8988T (cell line): ENCODE data around the gene TAF1C.
"Not testable (repeated sequence)": the region's sequence is repeated elsewhere in the genome, so short reads cannot be mapped to it uniquely, and the experiment has no call there.

Experiments
- DNase-seq: peaks from one replicate; pipeline ENCODE4 v3.0.0; 2011

TAF1C gene, protein sequence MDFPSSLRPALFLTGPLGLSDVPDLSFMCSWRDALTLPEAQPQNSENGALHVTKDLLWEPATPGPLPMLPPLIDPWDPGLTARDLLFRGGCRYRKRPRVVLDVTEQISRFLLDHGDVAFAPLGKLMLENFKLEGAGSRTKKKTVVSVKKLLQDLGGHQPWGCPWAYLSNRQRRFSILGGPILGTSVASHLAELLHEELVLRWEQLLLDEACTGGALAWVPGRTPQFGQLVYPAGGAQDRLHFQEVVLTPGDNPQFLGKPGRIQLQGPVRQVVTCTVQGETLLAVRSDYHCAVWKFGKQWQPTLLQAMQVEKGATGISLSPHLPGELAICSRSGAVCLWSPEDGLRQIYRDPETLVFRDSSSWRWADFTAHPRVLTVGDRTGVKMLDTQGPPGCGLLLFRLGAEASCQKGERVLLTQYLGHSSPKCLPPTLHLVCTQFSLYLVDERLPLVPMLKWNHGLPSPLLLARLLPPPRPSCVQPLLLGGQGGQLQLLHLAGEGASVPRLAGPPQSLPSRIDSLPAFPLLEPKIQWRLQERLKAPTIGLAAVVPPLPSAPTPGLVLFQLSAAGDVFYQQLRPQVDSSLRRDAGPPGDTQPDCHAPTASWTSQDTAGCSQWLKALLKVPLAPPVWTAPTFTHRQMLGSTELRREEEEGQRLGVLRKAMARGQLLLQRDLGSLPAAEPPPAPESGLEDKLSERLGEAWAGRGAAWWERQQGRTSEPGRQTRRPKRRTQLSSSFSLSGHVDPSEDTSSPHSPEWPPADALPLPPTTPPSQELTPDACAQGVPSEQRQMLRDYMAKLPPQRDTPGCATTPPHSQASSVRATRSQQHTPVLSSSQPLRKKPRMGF

DNA sequence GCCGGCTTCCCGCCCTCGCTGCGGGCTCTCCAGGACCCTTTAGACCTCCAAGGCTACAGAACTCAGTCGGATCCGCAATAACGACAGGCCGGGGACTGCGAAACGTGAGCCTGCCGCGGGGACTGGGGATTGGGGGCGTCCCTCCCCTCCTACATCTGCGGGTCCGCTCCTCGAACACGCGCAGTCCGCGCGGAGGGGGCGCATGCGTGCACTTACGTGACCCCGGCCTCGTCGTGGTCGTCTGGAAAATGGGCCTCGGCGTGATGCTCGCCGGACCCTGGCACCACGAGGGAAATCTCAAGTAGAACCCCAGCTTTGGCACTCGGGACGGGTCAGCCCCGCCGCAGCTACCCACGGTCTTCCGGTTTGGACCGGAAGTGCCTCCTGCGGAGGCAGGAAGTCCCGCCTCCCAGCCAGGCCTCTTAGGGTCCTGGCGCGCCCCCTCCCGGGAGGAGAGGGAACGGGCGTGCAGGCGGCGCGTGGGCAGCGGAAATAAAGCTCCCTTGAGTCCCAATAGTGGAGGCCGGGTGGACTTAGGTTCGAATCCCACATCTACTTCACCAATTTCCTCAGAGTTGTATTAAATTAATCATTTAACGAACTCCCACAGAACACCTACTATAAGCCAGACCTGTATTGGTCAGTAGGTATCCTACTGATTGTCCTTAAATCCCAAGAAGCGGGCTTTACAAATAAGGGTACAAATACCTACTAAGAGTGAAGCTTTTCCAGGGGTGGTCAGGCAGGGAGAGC lies at the start of gene TAF1C:
TAF1C (minus strand) TSS at position 373 of the 753 bp plus-strand sequence. CDS start 2,069 bp downstream, outside the sequence.
- DNase-seq, result peak; percentile 100

DNA sequence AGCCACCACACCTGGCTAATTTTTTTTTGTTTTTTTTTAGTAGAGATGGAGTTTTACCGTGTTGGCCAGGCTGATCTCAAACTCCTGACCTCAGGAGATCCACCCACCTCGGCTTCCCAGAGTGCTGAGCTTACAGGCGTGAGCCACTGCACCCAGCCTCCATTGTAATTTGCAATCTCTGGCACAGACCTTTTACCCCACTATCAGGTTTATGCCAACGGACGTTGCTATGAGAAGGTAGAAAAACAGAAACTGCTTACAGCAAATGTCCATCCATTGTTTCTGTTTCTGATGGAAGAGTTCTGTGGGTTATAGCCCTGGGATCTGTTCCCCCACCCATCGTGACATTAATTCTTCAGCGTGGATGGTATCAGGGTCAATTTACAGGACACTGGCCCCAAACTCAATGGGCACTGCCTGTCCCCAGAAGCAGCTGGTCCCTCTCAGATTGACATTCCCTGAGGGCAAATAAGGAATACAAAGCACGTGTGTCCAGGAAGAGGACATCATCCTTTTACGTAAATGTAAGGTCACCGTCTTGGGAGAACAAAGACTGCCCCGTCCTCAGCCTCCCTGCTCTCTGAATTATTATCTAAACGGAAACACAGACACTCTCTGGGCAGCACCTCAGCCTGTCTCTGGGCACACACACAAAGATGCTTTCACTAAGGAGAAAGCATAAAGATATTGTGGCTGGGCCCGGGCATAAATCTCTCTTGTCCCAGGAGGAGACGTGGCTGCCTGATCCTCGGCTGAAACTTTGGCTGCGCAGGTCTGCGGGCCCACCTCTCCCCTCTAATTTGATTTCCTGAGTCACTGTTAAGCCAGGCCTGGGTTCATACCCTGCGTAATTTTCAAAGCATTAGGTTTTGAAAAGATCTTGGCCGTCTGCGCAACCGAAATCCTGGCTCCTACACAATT lies 47.7 kb upstream of the TAF1C start:
- no peak for DNase-seq

DNA sequence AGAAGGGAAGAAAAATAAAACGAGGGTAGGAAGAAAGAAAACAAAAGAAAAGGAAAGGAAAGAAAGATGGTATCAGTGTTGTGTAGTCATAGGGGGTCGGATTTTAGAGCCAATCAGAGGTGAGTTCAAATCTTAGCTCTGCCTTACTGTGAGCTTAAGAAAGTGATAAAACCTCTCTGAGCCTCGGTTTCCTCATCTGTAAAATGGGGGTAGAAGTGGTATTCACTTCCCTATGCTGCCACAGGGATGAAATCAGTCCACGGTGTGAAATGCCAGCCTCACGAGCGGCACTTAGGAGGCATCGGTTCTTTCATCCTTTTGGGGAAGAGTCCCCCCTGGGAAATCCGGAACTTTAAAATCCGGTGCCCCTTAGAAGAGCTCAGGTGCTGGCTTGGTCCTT lies 46.9 kb upstream of the TAF1C start:
- DNase-seq, result no peak

DNA sequence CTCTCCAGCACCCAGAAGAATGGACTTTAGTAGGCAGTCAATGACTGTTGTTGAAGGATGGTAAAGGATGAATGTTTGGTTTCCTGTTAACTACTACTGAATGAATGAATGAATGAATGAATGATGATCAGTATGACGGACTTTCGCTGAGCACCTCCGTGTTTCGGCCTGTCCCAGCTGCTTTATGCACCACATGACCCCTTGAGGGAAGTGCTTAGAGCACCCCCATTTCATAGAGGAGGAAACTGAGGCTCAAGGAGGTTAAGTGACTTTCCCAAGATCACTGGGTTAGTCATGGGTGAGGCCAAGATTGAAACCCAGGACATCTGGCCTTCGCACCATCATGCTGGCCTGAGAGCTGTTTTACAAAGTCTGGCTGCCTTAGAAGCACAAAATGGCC lies 46.1 kb upstream of the TAF1C start:
- no peak for DNase-seq

DNA sequence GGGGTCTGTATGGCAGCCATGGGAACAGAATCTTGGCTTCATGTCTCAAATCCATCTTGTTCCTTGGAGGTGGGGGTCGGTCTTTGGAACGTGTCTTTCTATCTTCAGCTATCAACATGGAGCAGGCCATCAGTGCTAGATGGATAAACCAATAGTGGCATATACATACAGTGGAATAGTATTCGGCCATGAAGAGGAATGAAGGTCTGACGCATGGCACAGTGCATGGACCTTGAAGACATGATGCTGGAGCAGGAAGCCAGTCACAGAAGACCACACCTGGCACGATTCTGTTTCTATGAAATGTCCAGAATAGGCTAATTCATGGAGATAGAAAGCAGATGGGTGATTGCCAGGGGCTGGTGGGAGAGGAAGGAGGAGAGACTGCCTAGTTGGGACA lies 45.2 kb upstream of the TAF1C start:
- DNase-seq, result no peak

DNA sequence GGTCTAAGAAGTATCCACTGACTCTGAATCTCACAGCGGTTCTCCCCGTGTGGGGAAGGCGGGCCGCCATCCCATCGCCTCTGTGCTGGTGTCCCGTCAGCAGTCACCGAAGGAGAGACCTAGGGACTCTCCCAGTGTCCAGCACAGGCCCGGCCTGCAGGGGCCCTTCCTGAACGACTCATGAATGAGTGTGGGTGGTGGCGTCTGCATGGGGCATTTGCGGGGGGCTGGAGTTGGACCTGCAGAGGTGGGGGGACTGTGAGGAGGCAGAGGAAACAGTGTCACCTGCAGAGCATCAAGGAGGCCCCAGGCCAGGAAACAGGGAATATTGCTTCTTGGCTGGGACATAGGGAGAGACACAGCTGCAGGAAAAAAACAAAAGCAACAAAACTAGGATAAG lies 42.6 kb upstream of the TAF1C start:
- no peak for DNase-seq

DNA sequence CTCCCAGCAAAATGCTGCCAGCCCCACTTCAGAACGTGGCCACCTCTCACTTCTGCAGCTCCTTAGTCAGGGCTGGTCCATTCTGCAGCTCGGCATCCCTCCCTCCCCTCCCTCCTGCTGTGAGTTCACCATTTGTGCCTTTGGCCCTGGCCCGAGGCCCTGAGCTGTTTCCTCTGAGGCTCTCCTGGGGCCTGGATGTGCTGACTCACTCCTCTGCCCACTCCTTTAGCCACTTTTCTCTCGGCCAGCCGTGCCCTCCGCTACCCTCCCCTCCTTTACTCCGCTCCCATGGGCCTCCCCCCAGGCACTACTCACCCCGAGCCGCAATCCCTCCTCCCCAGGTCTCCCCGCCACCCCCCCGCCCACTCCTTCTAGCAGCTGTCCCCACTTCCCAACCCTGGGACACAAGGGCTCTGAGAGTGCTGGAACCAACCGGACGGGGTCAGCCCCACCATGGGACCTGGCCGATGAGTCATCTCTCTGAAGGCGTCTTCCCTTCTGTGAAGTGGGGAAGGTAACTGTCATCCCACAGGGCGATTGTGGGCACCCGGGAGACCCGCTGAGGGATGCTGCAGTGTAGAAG lies 41.5 kb upstream of the TAF1C start:
- peak; percentile 92 for DNase-seq

DNA sequence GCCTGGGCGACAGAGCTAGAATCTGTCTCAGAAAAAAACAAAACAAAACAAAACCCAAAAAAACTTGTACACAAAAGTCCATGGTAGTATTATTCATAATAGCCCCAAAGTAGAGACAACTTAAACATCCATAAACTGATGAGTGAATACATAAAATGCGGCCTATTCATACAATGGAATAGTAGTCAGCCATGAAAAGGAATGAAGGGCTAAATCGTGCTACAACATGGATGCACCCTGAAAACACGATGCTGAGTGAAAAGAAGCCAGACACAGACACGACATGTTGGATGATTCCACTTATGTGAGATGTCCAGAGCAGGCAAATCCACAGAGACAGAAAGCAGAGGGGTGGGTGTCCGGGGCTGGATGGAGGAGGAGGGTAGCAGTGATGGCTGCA lies 40.7 kb upstream of the TAF1C start:
- no peak for DNase-seq

DNA sequence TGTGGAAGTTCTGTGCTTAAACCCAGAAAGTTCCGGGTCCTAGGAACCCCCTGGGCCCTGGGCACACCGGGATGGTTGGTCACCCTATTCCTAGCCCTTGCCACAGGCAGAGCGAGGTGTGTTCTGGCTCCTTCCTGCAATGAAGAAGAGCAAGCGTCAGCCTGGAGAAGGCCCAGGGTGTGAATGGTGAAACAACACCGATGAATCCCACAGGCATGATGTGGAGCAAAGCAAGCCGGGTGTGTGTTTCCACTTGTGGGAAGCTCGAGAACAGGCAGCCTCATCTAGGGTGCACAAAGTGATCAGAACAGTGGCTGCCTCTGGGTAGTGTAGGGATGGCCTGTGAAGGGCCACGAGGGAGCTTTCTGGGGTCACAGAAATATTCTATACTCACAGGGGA lies 39.2 kb upstream of the TAF1C start:
- no peak for DNase-seq

DNA sequence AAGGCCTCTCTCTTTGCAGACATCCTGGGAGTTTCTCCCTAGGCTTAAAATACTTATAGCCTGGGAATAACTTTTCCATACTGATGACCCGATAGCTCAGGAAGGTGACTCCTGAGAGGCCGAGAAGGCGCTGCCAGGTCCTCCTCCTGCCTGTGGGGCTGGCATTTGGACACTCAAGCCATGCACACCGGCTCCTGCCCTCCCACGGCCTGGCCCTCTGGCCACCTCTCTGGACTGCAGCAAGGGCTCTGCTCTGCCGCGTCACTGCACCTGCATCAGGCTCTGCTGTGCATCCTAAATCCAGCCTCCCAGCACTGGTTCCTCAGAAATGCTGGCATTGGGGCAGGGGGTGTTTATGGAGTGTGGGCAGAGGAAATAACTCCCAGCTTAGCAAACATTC lies 38.7 kb upstream of the TAF1C start:
- no peak for DNase-seq

DNA sequence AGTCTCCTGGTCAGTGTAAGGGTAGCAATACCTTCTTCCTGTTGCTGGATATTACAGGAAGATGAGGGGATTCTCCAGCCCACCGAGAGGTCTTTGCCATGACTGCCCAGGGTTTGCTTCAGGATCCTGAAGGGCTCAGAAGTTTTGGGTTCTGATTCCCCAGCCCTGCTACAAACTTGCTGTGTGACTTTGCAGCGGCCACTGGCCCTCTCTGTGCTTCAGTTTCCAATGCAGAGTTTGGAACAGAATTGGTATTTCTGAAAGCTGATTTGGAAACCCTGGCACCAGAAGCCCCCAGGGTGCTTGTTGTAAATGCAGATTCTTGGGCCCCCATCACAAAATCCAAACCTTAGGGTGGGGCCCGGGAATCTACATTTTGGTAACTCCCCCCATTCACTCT lies 38.3 kb upstream of the TAF1C start:
- DNase-seq, result no peak

DNA sequence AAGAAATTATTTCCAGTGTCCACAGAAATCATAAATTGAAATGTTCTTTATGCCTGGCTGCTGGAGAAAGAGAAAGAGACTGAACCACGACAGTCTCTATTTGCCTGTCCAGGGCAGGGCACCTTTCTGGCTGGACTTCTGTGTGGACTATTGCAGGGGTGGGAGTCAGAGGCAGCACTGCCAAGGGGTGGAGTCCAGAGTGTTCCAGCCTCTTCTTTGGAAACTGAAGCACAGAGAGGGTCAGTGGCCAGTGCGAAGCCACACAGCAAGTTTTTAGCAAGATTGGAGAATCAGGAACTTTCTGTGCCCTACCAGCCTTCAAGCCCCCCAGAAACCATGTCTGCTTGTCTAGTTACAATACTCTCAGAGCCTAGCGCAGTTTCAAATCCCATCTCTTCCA lies 37.7 kb upstream of the TAF1C start:
- DNase-seq, result no peak

DNA sequence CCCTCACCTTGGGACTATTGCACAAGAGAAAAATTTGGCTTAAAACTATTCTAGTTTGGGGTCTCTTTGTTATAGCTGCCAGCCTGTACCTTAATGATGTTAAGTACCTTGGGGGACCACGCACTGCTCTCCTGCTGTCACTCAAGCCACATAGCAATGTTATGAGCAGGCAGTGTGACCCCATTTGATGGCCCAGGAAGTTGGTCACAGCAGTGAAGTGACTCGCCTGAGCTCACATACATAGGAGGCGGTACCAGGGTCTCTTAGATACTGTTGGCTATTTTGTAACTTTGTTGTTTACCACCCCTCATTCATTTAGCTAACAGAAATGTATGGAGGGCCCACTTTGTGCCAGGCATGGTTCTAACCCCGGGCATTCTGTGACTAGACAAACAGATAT lies 36.6 kb upstream of the TAF1C start:
- DNase-seq, result no peak

DNA sequence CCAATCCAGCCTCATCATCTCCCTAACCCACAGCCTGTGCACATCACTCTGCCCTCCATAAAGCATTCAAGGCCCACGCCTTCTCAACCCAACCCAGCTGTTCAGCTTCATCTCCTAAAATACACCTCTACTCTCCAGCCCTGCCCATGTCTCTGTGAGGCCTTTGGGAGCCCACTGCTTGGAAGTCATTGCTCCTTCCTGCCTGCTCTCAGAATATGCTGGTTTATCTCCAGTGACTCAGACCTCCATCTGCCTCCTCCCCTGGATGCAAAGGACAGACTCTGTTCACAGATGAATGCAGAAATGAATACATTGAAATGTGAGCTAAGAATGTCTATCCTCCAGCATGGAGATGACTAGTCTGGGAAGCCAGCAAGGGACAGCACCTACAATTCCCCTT lies 34.0 kb upstream of the TAF1C start:
- no peak for DNase-seq

DNA sequence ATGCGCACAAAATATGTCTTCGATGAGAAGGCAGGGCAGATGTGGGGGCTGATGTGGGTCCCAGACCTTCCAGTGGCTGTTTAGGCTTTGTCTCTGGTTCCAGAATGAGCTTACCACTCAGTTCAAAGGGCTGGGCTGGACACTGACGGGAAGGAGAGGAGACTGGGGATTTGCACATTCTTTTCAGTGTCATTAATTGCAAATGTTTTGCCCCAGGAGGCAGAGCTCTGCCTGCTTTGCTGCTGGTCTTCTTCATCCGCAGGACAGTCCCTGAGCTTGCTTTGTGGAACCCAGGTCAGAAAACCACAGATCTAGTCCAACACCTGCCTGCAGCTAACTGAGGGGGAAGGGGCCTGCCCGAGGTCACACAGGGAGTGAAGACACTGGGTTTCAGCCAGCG lies 32.1 kb upstream of the TAF1C start:
- no peak for DNase-seq

DNA sequence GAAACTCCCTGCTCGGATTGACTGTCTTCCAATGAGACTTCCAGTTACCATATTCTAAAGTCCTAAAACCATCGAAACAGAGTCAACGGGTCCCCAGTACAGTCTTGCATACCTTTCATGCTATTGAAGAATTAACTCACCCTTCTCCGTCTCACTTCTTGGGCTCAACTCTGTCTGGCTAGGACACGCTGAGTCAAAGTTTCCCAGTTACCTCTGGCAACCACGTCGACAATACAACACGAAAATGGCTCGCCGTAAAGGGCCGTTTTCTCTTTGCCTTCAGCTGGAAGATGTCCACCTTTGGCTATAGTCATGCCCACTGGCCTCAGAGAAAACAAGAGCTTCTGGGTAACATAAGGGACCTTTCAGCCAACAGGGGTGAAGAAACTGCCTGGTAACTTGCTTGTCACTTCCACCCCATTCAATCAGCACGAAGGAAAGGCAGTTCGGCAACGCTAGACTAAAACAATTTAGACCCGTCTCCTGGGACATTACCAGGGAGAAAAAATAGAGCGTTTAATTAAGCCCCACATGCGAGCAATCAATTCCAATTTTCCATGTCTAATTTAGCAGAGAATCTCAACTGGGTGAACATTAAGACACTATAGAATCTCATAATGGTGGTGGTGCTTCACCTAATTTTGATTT lies 31.4 kb upstream of the TAF1C start:
- no peak for DNase-seq

DNA sequence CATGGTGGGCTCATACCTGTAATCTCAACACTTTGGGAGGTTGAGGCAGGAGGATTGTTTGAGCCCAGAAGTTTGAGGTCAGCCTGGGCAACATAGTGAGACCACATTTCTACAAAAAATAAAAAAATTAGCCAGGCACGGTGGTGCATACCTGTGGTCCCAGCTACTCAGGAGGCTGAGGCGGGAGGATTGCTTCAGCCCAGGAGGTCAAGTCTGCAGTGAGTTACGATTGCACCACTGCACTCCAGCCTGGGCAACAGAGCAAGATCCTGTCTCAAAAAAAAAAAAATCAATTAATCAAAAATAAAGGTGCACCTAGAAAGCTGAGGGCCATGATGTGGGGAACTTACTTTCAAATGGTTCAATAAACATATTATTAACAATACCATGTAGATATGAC lies 29.3 kb upstream of the TAF1C start:
- not testable (repeated sequence) for DNase-seq

DNA sequence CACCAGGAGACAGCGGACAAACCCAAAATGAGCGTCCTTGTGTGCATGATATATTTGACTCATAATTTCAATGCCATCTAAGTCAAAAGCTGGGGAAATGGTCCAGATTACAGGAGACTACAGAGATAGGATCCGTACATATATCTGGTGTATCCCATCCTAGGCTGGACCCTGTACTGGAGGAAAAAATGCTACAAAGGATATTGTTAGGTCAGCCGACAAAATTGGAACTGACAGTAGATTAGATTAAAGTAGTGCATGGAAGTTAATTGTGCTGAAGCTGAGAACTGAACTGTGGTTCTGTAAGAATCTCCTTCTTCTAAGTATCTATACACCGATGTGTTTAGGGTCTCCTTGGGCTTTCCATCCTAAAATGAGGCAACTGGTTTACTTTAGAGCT lies 28.7 kb upstream of the TAF1C start:
- DNase-seq, result no peak

DNA sequence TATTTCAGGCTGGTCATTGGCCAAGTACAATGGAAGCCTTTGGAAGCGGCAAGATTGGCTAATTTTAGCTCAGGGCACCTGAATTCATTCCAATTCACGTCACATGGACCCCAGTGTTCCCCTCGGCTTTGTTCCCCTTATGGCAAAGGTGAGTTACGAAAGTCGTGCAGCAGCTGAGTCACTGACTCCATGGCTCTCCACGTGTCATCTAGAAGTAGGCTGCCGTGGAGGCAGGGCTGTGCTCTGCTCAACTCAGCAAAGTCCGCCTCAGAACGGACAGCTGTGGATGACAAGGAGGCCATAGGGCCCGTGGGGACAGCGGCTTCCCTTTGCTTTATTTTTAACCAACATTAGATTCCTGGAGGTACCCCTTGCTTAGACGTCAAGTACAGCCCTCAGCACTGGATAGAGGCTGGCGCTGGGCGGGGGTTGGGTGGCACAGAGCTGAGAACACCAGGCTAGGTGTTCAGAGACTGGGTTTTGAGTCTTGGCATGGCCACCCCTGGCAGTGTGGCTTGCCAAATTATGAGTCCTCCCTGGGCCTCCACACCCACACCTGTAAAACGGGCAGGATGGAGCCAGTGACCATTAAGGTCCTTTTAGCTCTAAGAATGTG lies 27.7 kb upstream of the TAF1C start:
- no peak for DNase-seq

DNA sequence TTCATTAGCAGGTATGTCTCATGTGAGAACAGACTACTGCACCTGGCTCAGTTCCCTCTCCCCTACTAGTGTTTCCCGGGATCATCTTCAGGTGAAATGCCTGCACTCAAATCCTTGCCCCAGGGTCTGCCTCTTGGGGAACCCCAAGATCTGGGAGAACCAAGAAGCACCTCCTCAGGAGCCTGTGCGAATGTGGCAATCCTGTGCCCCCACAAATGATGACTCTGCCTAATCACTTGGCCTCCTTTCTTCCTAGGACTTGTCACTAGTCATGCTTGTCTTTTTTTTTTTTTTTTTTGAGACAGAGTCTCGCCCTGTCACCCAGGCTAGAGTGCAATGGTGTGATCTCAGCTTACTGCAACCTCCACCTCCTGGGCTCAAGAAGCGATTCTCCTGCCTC lies 25.8 kb upstream of the TAF1C start:
- DNase-seq, result no peak

DNA sequence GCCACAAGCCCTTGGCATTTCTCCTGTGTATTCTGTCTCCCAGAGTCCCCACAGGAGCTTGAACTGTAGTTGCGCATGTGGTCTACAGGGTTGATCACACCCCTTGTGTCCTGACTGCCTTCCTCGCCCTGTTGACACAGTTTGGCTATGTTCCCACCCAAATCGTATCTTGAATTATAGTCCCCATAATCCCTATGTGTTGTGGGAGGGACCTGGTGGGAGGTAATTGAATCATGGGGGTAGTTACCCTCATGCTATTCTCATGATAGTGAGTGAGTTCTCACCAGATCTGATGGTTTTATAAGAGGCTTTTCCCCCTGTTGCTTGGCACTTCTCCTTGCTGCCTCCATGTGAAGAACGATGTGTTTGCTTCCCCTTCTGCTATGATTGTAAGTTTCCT lies 25.3 kb upstream of the TAF1C start:
- DNase-seq, result no peak
